GM20431 (cell line): ENCODE results near the gene FBXW10B.
"Not testable (repeated sequence)": the region's sequence is repeated elsewhere in the genome, so short reads cannot be mapped to it uniquely, and the experiment has no call there.

ENCODE experiments used
- in situ Hi-C: fragments of 300-500 bp; cut with MseI, MboI; formaldehyde crosslinking; loops from one replicate; pipeline ENCODE4 v1.15.0; 2020; ENCODE audit warnings: low sequenced_read_pairs; ENCODE audit not compliant: unreplicated experiment

Gene FBXW10B

DNA sequence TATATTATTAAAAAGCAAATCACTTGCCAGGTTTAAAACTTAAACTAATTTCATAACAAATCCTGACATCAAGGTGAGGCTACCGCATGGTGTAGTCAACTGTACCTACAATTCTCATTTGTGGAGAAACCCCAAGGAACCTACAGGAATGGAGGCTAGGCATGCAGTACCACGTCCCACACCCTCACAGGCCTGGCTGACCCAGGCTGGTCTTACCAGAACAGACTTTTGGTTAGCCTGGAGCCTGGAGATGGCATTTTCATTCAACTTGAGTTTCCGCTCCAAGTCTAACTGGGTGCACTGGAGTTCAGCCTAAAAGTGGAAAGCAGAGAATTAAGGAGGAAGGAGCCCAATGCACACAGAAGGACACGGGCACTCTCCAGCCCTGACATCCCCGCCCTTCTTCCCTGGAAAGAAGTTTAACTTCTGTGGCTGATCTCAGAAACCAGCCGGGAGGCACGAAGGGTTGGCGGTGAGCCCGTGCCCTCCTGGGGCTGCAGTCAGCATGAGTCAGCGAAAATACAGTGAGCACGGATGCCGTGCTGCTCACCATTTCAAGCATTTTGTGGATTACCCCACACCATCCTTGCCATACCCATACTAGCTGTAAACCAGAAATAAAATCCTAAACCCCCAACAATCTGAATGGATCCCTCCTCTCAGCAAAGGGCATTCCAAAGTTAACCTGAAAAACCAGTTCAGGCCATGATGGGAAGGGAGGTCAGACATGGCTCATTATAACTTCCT lies 23.2 kb upstream of the FBXW10B start:
- in situ Hi-C loops, result not testable (repeated sequence)

DNA sequence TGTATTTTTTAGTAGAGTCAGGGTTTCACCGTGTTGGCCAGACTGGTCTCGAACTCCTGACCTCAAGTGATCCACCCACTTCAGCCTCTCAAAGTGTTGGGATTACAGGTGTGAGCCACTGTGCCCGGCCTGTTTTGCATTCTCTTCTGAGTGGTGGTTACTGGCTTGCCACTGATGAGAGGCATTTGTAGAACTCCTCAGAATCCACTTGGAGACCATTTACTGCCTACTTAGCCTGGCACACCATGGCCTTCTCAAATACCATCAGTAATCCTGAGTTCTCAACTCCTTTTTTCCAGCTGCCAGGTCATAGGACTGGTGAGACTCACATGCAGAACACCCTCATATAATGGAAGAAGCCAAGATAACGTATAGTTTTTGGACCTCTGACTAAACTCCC lies 22.5 kb upstream of the FBXW10B start:
- in situ Hi-C loops, result not testable (repeated sequence)

DNA sequence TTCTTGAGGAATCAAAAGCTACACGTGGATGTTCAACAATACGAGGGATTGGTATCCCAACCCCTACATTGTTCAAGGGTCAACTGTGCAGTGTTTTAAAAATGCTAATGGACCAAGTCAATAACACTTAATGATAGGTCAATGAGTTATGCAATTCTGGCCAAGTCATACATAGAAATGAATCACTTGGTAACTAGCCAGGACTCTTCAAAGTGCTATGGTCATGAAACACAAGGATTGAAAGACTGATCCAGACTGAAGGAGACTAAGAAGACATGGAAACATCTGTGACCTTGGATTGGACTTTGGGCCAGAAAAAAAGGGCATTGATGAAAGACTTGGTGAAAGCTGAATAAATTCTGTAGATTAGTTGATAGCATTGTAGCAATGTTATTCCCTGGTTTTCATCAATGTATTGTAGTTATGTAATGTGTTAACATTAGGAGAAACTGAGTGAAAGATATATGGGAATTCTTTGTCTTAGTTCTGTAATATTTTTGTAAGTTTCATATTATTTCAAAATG lies 11.5 kb upstream of the FBXW10B start:
- in situ Hi-C loops, result not testable (repeated sequence)

DNA sequence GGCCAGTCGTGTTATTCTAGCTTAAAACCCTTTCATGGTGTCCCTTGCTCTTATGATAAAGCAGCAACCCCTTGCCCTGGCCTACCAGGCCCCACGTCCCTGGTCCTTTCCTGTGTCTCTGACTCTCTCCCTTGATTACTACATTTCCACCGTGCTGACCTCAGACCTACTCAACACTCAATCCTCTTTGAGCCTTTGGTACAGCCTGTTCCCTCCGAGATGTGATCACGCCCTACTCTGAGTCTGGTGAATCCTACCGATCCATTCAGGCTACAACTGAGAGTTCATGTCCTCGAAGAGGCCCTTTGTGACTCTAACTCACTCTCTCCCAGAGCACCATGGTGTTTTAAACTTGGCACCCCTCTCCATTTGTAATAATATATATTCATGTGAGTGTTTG lies 10.5 kb upstream of the FBXW10B start:
- in situ Hi-C loops, result not testable (repeated sequence)

DNA sequence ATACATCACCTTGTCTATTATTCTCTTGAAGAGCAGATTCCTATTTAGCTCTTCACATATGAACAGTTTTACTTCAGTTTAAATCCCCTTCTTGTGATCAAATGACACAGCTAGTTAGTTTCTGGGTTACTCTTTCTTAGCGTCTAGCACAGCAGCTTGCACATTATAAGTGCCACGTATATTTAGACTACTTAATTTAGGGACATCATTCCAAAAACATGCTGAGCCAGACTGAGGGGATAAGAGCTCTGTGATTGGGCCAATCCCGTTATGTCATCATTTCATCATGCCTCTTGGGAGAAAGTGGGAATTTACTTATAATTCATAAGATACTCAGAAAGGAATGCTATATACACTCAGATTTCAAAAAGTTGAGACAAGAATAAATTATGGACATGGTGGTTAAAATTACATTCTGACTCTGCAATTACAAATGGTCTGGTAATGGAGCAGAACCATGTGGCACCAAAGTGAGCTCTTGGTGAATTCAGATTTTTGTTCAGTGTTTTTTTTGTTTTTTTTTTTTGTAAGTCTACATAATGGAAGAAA lies 4.2 kb upstream of the FBXW10B start:
- in situ Hi-C loops, result not testable (repeated sequence)

DNA sequence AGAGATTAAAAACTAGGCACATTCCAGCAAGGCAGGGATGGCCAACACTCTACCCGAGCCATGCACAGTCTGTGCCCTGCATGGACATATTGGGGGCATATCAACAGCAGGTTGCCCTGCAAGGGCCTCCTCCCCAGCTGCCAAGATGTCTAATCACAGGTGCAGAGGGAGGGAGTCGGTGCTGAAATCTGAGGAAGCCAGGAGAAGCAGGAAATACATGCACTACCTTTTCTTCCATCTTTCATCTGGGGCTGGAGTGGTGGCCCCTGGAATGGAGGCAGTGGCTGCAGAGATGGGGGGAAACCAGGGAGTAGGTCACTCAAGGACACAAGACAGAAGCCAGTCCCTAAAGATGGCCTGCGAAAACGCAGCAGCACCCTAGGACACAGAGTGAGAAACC lies 3.8 kb upstream of the FBXW10B start:
- in situ Hi-C loops, result not testable (repeated sequence)

DNA sequence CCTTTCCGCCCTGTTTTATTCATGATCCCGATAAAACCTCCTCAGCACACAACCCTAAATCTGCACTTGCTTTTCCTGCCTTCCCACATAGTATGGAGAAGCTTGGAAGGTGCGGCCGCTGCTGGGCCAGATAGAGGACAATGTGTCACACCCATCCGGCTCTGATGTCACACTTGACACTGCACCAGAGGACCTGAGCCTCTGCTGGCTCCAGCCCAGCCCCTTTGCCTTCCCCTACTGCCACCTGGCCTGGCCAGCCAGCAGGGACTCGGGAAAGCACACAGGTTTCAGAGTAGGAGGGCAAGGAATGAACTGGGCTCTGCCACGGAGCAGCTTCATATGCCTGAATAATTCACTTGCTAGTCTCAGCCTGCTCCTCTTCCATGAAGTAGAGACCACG lies 2.6 kb upstream of the FBXW10B start:
- in situ Hi-C loops, result not testable (repeated sequence)

DNA sequence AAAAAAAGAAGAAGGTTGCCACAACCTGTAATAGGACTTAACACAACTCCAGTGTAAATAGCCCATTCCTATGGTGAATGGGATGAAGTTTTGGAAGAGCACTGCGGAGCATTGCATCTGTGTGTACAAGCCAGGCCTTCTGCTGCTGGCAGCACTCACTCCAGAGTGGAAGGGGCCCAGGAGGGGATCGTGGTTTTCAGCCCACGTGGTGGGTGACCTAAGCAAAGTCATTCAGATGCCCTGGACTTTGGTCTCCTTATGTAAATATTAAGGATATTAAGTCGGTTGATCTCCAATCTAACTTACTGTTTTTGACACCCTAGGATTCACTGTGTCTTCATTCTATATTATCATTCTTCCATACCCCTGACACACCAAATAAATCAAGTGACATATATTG lies 2.7 kb downstream of the FBXW10B start:
- in situ Hi-C loops, result not testable (repeated sequence)

DNA sequence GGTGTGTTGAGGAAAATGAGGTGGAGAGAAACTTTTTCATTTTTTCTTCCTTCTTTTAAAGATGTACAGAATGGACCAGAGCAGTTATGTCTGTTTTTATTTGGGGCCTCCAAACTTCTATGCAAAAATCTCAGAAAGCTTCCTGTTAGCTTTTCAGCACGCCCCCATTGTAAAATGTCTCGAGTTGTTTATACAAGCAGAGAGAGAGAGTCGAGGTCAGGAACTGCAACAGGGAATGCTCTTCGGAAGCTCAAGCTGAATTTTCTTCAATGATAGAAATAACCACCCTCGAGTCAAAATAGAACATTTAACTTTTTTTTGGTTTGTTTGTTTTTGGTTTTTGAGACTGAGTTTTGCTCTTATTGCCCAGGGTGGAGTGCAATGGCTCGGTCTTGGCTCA lies 3.7 kb downstream of the FBXW10B start:
- in situ Hi-C loops, result not testable (repeated sequence)

DNA sequence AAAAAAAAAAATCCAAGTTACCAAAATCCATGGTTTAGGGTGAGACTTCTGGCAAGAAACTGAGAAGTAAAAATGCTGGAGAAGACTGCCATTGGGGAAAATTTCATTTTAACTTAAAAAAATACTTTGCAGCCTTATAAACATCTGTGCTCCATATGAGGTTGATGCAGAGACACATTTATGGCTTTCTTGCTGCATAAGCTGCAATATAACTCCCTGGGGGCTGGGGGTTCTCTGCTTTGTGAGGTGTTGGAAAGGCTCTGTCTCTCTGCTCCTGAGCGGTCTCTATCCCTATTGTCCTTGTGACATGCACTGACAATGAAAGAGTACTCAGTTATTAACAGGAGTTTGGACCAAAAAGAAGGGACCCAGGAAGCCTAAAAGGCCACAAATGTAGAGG lies 6.4 kb downstream of the FBXW10B start:
- in situ Hi-C loops, result not testable (repeated sequence)

DNA sequence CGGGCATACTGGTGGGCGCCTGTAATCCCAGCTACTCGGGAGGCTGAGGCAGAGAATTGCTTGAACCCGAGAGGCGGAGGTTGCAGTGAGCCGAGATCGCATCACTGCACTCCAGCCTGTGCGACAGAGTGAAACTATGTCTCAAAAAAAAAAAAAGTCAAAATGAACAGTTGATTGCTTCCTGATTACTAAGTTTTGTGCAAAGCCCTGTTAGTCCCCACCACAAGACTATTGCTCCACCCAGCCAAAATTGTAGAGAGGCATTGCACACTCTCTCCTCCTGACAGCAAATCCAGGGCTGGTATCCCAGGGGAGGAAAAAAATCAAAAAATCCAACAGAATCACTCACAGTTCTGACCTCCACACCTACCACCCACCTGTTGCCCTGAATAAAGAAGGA lies 26.5 kb downstream of the FBXW10B start:
- in situ Hi-C loops, result not testable (repeated sequence)

DNA sequence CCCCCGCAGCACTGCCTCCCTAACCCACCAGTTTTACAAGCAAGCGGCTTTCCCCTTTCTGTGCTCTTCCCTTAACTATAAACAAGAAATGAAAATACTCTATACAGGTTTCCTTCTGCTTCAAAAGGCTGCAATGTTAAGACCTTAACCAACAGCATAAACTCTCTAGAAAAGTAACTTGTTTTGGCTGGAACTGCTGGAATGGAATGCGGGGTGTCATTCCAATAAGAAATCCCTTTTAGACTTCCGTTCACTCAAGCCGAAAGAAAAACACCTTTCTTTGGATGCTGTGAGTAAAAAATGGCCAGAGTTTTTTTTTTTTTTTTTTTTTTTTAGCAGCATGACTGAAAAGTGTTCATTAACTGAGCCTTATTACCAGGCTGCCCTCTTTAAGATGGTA lies 27.5 kb downstream of the FBXW10B start:
- in situ Hi-C loops, result not testable (repeated sequence)

DNA sequence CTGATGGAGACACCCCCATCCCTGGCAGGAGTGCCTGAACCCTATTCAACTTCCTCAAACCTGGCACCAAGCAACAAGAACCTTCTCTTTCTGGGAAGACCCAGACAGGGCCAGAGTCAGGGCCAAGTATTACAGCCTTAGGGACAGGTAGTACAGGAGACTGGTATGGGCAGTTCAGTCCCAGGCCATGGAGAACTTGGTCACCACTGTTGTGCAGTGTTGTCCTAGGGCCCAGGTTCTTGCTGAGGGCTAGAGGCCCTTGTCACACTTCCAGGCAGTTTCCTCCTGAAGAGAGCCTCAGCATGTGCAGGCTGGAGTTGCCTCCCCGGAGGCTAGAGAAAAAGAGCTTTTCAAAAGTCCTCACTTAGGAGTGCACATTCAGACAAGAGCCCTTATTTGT lies 28.7 kb downstream of the FBXW10B start:
- in situ Hi-C loops, result not testable (repeated sequence)

DNA sequence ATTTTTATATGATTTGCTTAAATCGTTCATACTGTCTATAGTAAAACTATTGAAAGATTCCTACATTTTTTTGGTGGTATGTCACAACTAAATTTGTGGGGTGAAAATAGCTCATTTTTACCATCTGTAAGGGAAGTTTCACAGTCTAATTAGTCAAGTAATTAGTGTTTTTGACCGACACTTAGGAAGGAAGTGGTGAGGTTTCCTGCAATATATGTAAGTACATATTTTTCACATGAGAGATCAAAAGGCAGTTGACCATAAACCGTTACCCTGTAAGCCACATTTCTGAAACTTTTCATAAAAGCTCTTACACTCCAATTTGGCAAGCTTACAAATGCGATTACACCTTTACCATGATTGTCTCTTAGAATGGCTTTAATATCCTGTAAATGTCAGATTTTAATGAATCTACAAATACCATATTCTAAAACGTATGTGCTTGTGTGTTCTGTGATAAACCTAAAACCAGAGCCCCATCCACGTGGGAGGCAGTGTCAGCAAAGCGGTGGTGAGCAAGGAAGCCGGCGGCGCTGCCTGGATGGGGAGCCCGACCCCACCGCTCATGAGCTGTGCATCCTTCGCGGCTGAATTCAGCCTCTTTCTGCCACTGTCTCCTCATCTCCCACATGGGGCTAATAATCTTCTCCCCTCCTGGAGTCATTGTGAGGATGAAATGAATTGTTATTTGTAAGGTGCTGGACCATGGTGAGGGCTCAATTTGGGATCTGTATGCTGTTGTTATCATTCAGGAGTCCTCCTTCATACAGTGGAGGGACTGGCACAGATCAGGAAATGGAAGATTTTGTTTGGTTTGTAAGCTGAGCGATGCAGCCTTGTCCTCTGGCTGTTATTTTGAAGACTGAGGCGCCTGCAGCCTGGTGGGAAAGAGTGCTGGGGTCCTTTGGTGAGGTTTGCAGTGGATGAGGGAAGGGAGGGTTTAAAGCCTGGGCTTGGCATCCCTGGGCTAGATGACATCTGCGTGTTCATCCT lies 29.7 kb downstream of the FBXW10B start:
- in situ Hi-C loops, result not testable (repeated sequence)

DNA sequence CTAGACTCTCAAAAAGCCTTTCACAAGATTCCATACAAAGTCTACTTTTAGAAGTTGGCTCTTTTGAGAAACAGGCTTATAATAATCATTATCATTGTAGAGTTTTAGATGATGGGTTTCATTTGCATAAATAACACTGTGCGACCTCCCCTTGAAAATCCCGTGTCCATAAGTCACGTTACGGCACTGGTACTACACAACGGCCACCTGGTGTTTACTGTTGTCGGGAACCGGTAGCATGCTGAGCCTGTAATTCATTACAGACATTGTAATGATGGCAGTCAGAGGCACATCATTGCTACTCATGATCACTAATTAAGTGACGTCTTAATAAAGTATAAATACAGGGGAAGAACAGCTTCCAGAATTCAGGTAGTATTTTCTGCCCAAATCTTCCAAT lies 31.5 kb downstream of the FBXW10B start:
- in situ Hi-C loops, result not testable (repeated sequence)

DNA sequence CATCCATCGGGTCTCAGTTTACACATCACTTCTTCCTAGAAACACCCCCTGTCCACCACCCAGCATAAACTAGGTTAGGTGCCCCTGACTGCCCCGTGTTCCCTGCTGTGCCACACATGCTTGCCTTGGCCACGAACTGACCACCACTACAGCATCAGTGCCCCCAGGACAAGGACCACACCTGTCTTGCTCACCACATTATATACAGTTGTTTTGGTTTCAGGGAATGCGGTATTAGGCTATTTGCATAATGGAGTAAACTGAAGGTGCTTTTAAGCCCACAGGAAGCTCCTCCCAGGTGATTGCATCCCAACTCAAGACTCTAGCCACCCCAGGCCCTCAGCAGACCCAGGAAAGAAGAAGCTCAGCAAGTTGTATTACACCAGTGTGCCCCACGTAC lies 36.2 kb downstream of the FBXW10B start:
- in situ Hi-C loops, result not testable (repeated sequence)

DNA sequence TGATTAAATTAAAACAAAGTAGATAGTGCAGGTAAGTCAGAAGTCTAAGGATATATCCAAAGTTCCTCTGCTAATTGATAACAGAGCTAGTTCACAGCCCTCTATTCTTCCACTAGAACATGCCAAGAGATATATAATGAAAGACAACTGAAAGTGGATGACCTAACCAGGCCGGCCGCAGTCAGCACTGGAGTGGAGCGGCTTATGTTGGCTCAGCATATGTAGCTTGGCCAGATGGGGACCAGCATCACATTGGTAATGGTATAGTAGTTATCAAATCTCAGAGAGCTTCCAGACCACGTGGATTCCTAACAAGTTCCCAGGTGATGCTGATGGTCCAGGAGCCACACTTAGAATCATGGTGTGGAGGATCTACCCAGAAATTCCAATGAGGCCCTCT lies 38.0 kb downstream of the FBXW10B start:
- in situ Hi-C loops, result not testable (repeated sequence)

DNA sequence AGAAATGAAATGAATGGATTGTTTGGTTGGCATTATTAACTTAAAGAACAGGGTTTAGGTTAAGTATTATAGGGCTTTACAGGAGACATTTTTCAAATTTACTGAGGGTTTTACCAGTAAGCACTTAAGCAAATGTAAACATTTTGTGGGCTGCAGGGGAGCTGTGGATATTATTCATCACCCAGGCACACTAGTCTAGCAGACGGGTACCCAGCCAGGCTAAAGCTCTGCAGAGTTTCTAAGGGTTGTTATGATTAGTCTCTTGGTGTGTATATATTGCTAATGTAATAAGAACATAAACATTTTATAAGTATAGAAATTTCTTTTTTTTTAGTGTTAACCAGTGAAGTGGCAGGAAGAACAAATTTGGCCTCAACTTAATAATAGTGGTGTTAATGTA lies 42.7 kb downstream of the FBXW10B start:
- in situ Hi-C loops, result not testable (repeated sequence)

DNA sequence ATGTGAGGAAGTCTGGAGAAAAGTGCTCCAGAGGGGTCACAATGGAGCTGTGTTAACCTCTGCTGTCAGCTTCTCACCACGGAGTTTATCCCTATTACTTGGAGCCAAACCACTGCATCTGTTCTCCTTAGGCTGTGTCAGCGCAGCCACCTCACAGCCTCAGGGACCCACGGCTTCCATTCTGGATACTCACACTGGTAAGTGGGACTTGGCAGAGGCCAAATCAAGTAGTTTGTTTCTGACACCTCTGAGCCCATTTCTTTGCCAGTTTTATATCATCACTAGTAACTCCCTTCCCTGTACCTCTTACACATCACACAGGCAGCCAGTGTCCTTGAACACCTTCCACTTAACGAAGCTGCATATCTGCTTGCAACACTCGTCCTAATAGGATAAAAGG lies 44.8 kb downstream of the FBXW10B start:
- in situ Hi-C loops, result not testable (repeated sequence)

DNA sequence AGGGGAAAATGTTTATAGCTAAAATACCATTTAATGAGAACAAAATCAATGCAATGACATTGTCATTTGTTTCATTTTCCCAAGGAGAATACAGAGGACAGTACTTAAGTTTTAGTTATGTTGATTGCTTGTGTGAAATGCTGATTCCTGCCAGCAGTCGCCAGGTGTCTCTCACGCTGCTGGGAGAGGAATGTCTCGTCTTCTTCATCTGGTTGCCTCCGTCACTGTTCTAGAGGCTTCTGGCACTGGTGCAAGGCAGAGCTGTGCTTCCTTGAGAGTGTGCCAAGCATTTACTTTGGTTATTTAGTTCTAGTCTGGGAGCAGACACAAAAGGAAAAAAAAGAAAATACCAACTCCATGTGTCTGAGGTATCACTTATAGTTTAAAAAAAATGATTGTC lies 45.6 kb downstream of the FBXW10B start:
- in situ Hi-C loops, result not testable (repeated sequence)
